Activated CD4-positive, alpha-beta T cell treated with anti-CD3 and anti-CD28 coated beads for 36 hours (primary cell): ENCODE results near the gene P4HA1. TPM values are rescaled to one million over a fixed set of nuclear protein-coding genes. Genes with fewer than 3 reads are reported as not detected.
"Not testable (repeated sequence)": the region's sequence is repeated elsewhere in the genome, so short reads cannot be mapped to it uniquely, and the experiment has no call there.

Experiments
- ATAC-seq: fragments of 200-7000 bp; cut with Tn5 transposase; one replicate; pipeline ENCODE4 v1.10.0; 2021; ENCODE audit warnings: mild to moderate bottlenecking, moderate library complexity
- CTCF ChIA-PET: fragments of 350-600 bp; sonication (Branson Sonifier 250); formaldehyde crosslinking; loops from one replicate; lab custom pipeline; 2021; ENCODE audit warnings: antibody characterized with exemption; lab: Charles Lee
- POLR2A ChIA-PET: fragments of 350-600 bp; sonication (Branson Sonifier 250); formaldehyde crosslinking; loops from one replicate; lab custom pipeline; 2021; ENCODE audit warnings: antibody characterized with exemption, inconsistent platforms; lab: Charles Lee
- DNase-seq: peaks from one replicate; pipeline ENCODE4 v3.0.0-alpha.2; 2020
- H3K27ac Mint-ChIP-seq: one replicate; pipeline ENCODE4 v1.8.0; 2021; ENCODE audit warnings: mixed read lengths
- H3K27me3 Mint-ChIP-seq: one replicate; pipeline ENCODE4 v1.8.0; 2021; ENCODE audit warnings: mixed read lengths
- H3K36me3 Mint-ChIP-seq: one replicate; pipeline ENCODE4 v1.8.0; 2021; ENCODE audit warnings: low read depth, mixed read lengths
- H3K4me1 Mint-ChIP-seq: one replicate; pipeline ENCODE4 v1.8.0; 2021; ENCODE audit warnings: mixed read lengths
- H3K4me3 Mint-ChIP-seq: one replicate; pipeline ENCODE4 v1.8.0; 2021; ENCODE audit warnings: mild to moderate bottlenecking, moderate library complexity, mixed read lengths
- H3K9me3 Mint-ChIP-seq: one replicate; pipeline ENCODE4 v1.8.0; 2021; ENCODE audit warnings: low read depth, mixed read lengths
- intact Hi-C, 2 experiments: fragments of 100-400 bp; cut with DNase I in 1 of 2; cut with micrococcal nuclease in 1 of 2; formaldehyde crosslinking; loops; one replicate each; pipeline versions ENCODE4 v1.14.2 to v1.15.1; 2022 to 2024; cut with DNase I, micrococcal nuclease
- total RNA-seq, 2 experiments: library from RNA; stranded (reverse); gene quantifications; one replicate each; pipeline ENCODE4 v1.2.3, GENCODE V29; 2021

P4HA1 gene
- total RNA-seq, 2 experiments from 2014 or later = 51.8 to 58.5 TPM

- CTCF ChIA-PET = interaction anchor here (1.2 kb wide), 1 partner anchor 41 kb away, joined by 4 read pairs; no protein-coding TSS in a partner anchor
- POLR2A ChIA-PET = no interaction called here
- DNase-seq (no peak), ATAC-seq (peak; percentile 30)
- intact Hi-C loops = no loop called here
- Mint-ChIP-seq H3K9me3 (no peaks in the 10 kb centered on the region), H3K4me3 (no peak overlapping the region), H3K27ac (no peak overlapping the region), H3K4me1 (peaks cover 6% of the 10 kb centered on the region), H3K36me3 (peaks cover 6% of the 10 kb centered on the region), H3K27me3 (no peaks in the 10 kb centered on the region)
These were observed 21.5 kb upstream of the P4HA1 start for GRCh38 chr10:73117976-73118743.

- no peak overlapping the region for H3K27ac Mint-ChIP-seq
- intact Hi-C loops = no loop called here
- no peak overlapping the region for H3K4me3 Mint-ChIP-seq
- peaks cover 2% of the 10 kb centered on the region for H3K36me3 Mint-ChIP-seq
- H3K27me3 Mint-ChIP-seq = no peaks in the 10 kb centered on the region
- no peaks in the 10 kb centered on the region for H3K9me3 Mint-ChIP-seq
- POLR2A ChIA-PET = no interaction called here
- H3K4me1 Mint-ChIP-seq = peaks cover 11% of the 10 kb centered on the region
- ATAC-seq (no peak), DNase-seq (no peak)
- CTCF ChIA-PET = no interaction called here
These were observed 19.4 kb upstream of the P4HA1 start for GRCh38 chr10:73116017-73116416.

- Mint-ChIP-seq H3K36me3 (peaks cover 19% of the 10 kb centered on the region), H3K9me3 (peaks cover 6% of the 10 kb centered on the region), H3K27ac (no peak overlapping the region), H3K4me3 (no peak overlapping the region), H3K27me3 (no peaks in the 10 kb centered on the region), H3K4me1 (peaks cover 20% of the 10 kb centered on the region)
- intact Hi-C loops = loop anchor here in 1 of 2 experiments (5.0 kb wide), 1 partner anchor 54 kb away; the partner anchor contains the start of genes ECD and FAM149B1
- ATAC-seq (no peak), DNase-seq (no peak)
- ChIA-PET POLR2A (no interaction called here), CTCF (interaction anchor here (1.0 to 1.4 kb wide), 2 partner anchors 18 to 45 kb away, joined by 3 to 4 read pairs; no protein-coding TSS in a partner anchor)
These were observed 16.9 kb upstream of the P4HA1 start for GRCh38 chr10:73113551-73113950.

- not testable (repeated sequence) for H3K27ac Mint-ChIP-seq, H3K9me3 Mint-ChIP-seq
- POLR2A ChIA-PET = interaction anchor here (0.6 kb wide), 1 partner anchor 16 kb away, joined by 3 read pairs; no protein-coding TSS in a partner anchor
These were observed 15.4 kb upstream of the P4HA1 start for GRCh38 chr10:73112032-73112431.

GRCh38 chr10:73110345-73110849, 13.7 kb upstream of the P4HA1 start, which contains the start of gene NUDT13:
NUDT13 (plus strand) TSS chr10:73110455; CDS start chr10:73114366, 3,911 bp downstream.
- Mint-ChIP-seq H3K4me3 (peak within 1 kb of the TSS; percentile 71), H3K36me3 (peaks cover 26% of the 10 kb centered on the region), H3K27ac (peak within 1 kb of the TSS; percentile 90), H3K9me3 (peaks cover 6% of the 10 kb centered on the region), H3K4me1 (peaks cover 14% of the 10 kb centered on the region), H3K27me3 (no peaks in the 10 kb centered on the region)
- ATAC-seq = peak; percentile 89
- intact Hi-C loops = loop anchor here (2.0 to 5.0 kb wide), 2 partner anchors 14 to 57 kb away; partner anchors contain the start of genes P4HA1 (in 2 of the 2), ECD (in 1 of the 2) and FAM149B1 (in 1 of the 2)
- CTCF ChIA-PET = interaction anchor here (0.8 to 5.5 kb wide), 7 partner anchors 11 to 746 kb away, joined by 3 to 47 read pairs (median 4); partner anchors contain the start of gene P4HA1
- peak; percentile 60 for DNase-seq
- POLR2A ChIA-PET = interaction anchor here (0.7 to 2.5 kb wide), 3 partner anchors 14 to 54 kb away, joined by 3 to 18 read pairs (median 4); partner anchors contain the start of gene P4HA1

More at GRCh38 chr10:73112032-73112431, 15.4 kb upstream of the P4HA1 start:
- peaks cover 24% of the 10 kb centered on the region for H3K36me3 Mint-ChIP-seq
- peaks cover 14% of the 10 kb centered on the region for H3K4me1 Mint-ChIP-seq
- intact Hi-C loops = loop anchor here in 1 of 2 experiments (5.0 kb wide), 1 partner anchor 55 kb away; the partner anchor contains the start of genes ECD and FAM149B1
- not testable (repeated sequence) for ATAC-seq, DNase-seq, H3K4me3 Mint-ChIP-seq, H3K27me3 Mint-ChIP-seq
- CTCF ChIA-PET = interaction anchor here (3.1 to 5.5 kb wide), 2 partner anchors 12 to 16 kb away, joined by 14 to 47 read pairs; partner anchors contain the start of gene P4HA1

GRCh38 chr10:73109248-73109652, 12.6 kb upstream of the P4HA1 start:
- H3K4me3 Mint-ChIP-seq, ATAC-seq, DNase-seq, H3K9me3 Mint-ChIP-seq, intact Hi-C loops, H3K27me3 Mint-ChIP-seq, H3K27ac Mint-ChIP-seq: not testable (repeated sequence)
- POLR2A ChIA-PET = interaction anchor here (0.6 to 2.5 kb wide), 3 partner anchors 10 to 263 kb away, joined by 3 to 18 read pairs (median 11); partner anchors contain the start of gene P4HA1
- CTCF ChIA-PET = interaction anchor here (0.6 to 5.5 kb wide), 4 partner anchors 10 to 30 kb away, joined by 3 to 47 read pairs (median 8); partner anchors contain the start of gene P4HA1
- peaks cover 14% of the 10 kb centered on the region for H3K4me1 Mint-ChIP-seq
- peaks cover 26% of the 10 kb centered on the region for H3K36me3 Mint-ChIP-seq

GRCh38 chr10:73106301-73106700, 9.6 kb upstream of the P4HA1 start:
- H3K9me3 Mint-ChIP-seq = peaks cover 6% of the 10 kb centered on the region
- ChIA-PET CTCF (no interaction called here), POLR2A (no interaction called here)
- intact Hi-C loops = no loop called here
- no peak overlapping the region for H3K4me3 Mint-ChIP-seq
- H3K27ac Mint-ChIP-seq = no peak overlapping the region
- H3K4me1 Mint-ChIP-seq = peaks cover 11% of the 10 kb centered on the region
- no peaks in the 10 kb centered on the region for H3K27me3 Mint-ChIP-seq
- ATAC-seq (no peak), DNase-seq (no peak)
- H3K36me3 Mint-ChIP-seq = peaks cover 28% of the 10 kb centered on the region

GRCh38 chr10:73099141-73099540, 2.5 kb upstream of the P4HA1 start:
- CTCF ChIA-PET = interaction anchor here (0.6 to 2.5 kb wide), 6 partner anchors 12 to 415 kb away, joined by 3 to 14 read pairs (median 4); partner anchors contain the start of gene NUDT13
- Mint-ChIP-seq H3K27ac (no peak overlapping the region), H3K36me3 (peaks cover 13% of the 10 kb centered on the region), H3K4me1 (peaks cover 17% of the 10 kb centered on the region), H3K9me3 (no peaks in the 10 kb centered on the region), H3K27me3 (no peaks in the 10 kb centered on the region), H3K4me3 (no peak overlapping the region)
- POLR2A ChIA-PET = interaction anchor here (0.8 kb wide), 1 partner anchor 10 kb away, joined by 3 read pairs; no protein-coding TSS in a partner anchor
- intact Hi-C loops = loop anchor here (5.0 to 10.0 kb wide), 4 partner anchors 37 to 898 kb away; partner anchors contain the start of genes DNAJC9 (in 1 of the 2), PPP3CB (in 1 of the 2) and VCL (in 1 of the 2)
- DNase-seq (no peak), ATAC-seq (no peak)

- intact Hi-C loops = loop anchor here (1.0 to 10.0 kb wide), 11 partner anchors 14 to 1246 kb away; partner anchors contain the start of genes ECD (in 2 of the 2), FAM149B1 (in 2 of the 2), NUDT13 (in 2 of the 2) and DNAJB12 (in 1 of the 2)
- DNase-seq (no peak), ATAC-seq (no peak)
- Mint-ChIP-seq H3K4me1 (peaks cover 23% of the 10 kb centered on the region), H3K4me3 (peak overlapping the region; percentile 86), H3K27ac (peak overlapping the region; percentile 84), H3K36me3 (peaks cover 18% of the 10 kb centered on the region), H3K27me3 (no peaks in the 10 kb centered on the region), H3K9me3 (no peaks in the 10 kb centered on the region)
- CTCF ChIA-PET = interaction anchor here (0.6 to 4.7 kb wide), 15 partner anchors 12 to 754 kb away, joined by 3 to 47 read pairs (median 3); partner anchors contain the start of genes ECD, FAM149B1 and NUDT13
- POLR2A ChIA-PET = interaction anchor here (0.6 to 2.7 kb wide), 7 partner anchors 12 to 532 kb away, joined by 3 to 18 read pairs (median 5); partner anchors contain the start of genes ANXA7, DNAJC9 and NUDT13
These were observed 622 bp upstream of the P4HA1 start for GRCh38 chr10:73097305-73097670.

- ATAC-seq (peak; percentile 57), DNase-seq (peak; percentile 89)
- H3K9me3 Mint-ChIP-seq = no peaks in the 10 kb centered on the region
- ChIA-PET POLR2A (interaction anchor here (0.6 to 2.7 kb wide), 11 partner anchors 14 to 1583 kb away, joined by 3 to 18 read pairs (median 4); partner anchors contain the start of genes DNAJC9, MCU, MRPS16 and NUDT13), CTCF (interaction anchor here (0.6 to 4.7 kb wide), 13 partner anchors 13 to 397 kb away, joined by 3 to 47 read pairs (median 4); partner anchors contain the start of genes ECD, FAM149B1 and NUDT13)
- intact Hi-C loops = loop anchor here (1.0 to 10.0 kb wide), 17 partner anchors 15 to 1245 kb away; partner anchors contain the start of genes DNAJC9 (in 2 of the 2), NUDT13 (in 2 of the 2), DNAJB12 (in 1 of the 2) and ECD (in 1 of the 2)
- H3K36me3 Mint-ChIP-seq = peaks cover 21% of the 10 kb centered on the region
- peak overlapping the region; percentile 86 for H3K4me3 Mint-ChIP-seq
- H3K27me3 Mint-ChIP-seq = no peaks in the 10 kb centered on the region
- peak overlapping the region; percentile 97 for H3K27ac Mint-ChIP-seq
- peaks cover 29% of the 10 kb centered on the region for H3K4me1 Mint-ChIP-seq
These were observed 621 bp downstream of the P4HA1 start for GRCh38 chr10:73096041-73096448.
